Mononuclear cell (primary cell): ENCODE data around the gene RDH8. TPM values are rescaled to one million over a fixed set of nuclear protein-coding genes. Genes with fewer than 3 reads are reported as not detected.

Experiments used
- H3K27me3 ChIP-seq: 2 replicates; pipeline ENCODE4 v1.6.0; 2011; ENCODE audit warnings: low read length, control low read depth; ENCODE audit not compliant: insufficient read depth
- H3K4me1 ChIP-seq: 2 replicates; pipeline ENCODE4 v1.5.1; 2011; ENCODE audit warnings: mild to moderate bottlenecking, low read length, control low read depth; ENCODE audit not compliant: insufficient read depth
- H3K4me3 ChIP-seq: 2 replicates; pipeline ENCODE4 v1.5.1; 2011; ENCODE audit warnings: mild to moderate bottlenecking, low read length, moderate library complexity
- H3K9me3 ChIP-seq: 2 replicates; pipeline ENCODE4 v1.5.1; 2011; ENCODE audit warnings: low read depth, mild to moderate bottlenecking, control low read depth, low read length
- total RNA-seq: library from RNA; depleted of rRNA; stranded (reverse); fragments of >200 nt; gene quantifications from one replicate; pipeline ENCODE4 v1.2.3, GENCODE V29; 2012

Gene RDH8
- total RNA-seq, 1 donor: 0.10 TPM

DNA sequence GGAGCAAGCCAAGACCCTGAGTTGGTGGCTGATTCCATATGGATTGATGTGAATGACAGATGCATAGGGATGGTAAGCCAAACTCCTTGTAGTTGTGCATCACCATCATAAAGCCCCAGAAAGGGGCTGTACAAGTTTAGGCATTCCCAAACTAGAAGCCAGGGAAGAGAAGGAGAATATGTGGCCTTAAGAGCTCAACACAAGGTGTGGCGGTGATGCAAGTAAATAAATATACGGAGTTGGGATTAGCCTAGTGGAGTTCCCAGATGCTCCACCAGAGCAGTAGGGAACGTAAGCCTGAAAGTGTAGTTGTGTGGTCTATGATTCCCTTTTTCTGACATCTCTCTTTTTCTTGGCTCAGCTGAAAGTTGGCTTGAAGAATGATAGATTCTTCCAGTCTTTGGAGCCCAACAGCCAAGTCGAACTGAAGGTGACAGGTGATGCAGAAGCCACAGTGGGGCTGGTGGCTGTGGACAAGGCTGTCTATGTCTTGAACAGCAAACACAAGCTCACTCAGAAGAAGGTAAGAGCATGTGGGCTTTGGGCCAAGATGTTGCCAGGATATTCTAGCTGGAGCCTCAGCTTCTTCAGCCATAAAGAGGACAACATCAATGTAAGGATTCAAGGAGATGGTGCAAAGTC is 30.1 kb downstream of the RDH8 start:
- Histone ChIP-seq H3K4me1 (no peaks in the 10 kb centered on the region), H3K9me3 (peaks cover 22% of the 10 kb centered on the region), H3K4me3 (no peak overlapping the region), H3K27me3 (peaks cover 3% of the 10 kb centered on the region)

DNA sequence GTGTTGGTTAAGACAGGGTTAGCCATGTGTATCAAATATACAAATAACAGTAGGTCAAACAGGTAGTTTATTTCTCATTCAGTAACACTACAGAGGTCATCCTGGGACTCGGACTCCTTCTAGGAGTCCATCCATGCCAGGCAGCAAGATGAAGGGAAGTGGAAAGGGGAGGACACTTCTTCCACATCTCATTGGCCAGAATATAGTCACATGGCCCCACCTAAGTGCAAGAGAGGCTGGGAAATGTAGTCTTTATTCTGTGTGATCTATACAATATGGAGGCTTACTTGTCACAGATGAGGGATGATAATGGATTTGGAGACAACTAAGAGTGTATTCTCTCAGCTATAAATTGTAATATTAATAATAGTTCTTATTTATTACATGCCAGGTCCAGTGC is 31.1 kb downstream of the RDH8 start:
- H3K9me3 ChIP-seq: peaks cover 22% of the 10 kb centered on the region
- H3K4me3 ChIP-seq: no peak overlapping the region
- H3K27me3 ChIP-seq: peaks cover 3% of the 10 kb centered on the region
- H3K4me1 ChIP-seq: no peaks in the 10 kb centered on the region

DNA sequence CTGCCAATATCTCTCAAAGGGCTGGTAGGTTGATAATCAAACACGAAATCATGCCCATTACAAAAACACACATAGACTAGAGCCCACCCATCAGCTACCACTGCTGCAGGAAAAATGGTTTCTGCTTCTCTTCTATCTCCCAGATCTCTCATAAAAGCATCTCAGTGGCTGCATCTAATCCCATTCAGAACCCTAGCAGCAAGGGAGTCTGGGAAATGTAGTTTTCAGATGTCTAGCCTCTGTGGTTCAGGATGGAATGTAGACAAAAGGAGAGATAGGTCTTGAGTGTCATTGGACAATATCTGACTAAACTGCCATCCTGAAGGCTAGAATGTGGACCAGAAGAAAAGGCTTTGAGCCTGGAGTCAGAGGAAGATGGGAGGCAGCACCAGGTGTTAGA is 32.1 kb downstream of the RDH8 start:
- Histone ChIP-seq H3K27me3 (peaks cover 3% of the 10 kb centered on the region), H3K4me3 (no peak overlapping the region), H3K9me3 (peaks cover 22% of the 10 kb centered on the region), H3K4me1 (no peaks in the 10 kb centered on the region)

DNA sequence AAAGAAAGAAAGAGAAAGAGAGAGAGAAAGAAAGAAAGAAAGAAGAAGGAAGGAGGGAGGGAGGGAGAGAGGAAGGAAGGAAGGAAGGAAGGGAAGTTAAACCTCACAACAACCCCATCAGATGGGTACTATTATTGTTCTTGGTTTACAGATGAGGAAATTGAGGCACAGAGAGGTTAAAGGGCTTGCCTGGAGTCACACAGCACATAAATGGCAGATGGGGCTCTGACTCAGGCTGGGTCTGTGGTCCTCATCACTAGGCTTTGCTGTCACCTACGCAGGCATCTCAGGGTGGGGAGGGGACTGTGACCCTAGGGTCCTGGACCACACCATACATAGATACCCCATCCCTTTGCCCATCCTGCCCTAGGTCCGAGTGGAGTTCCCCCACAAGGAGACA is 36.3 kb downstream of the RDH8 start:
- Histone ChIP-seq H3K27me3 (peaks cover 3% of the 10 kb centered on the region), H3K9me3 (no peaks in the 10 kb centered on the region), H3K4me1 (no peaks in the 10 kb centered on the region), H3K4me3 (no peak overlapping the region)

DNA sequence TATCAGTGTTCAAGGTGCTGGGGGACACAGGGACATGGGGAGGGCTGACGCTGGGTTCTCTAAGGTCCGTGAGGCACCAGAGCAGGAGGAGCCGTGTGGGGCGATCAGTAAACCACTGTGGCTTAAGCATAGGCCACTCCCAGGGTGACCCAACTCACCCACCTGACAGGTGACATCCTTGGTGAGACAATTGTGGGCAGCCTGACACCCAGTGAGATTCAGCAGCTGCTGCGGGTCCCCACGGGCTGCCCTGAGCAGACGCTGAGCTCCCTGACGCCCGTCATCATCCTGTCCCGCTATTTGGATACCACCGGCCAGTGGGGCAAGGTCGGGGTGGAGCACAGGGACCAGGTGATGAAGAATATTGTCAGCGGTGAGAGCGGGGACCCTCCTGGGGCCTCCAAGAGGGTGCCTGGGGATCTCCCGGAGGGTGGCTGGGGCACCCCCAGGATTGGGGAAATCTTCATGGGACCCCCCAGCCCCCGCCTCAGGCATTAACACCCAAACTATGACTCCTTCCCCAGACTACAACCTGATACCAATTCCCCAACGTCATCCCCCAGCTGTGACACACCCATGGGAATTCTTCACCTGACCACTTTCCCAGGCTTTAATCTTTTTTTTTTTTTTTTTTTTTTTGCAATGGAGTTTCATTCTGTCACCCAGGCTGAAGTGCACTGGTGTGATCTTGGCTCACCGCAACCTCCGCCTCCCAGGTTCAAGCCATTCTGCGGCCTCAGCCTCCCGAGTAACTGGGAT is 39.5 kb downstream of the RDH8 start:
- H3K4me3 ChIP-seq: no peak overlapping the region
- no peaks in the 10 kb centered on the region for H3K4me1 ChIP-seq
- H3K27me3 ChIP-seq: no peaks in the 10 kb centered on the region
- no peaks in the 10 kb centered on the region for H3K9me3 ChIP-seq

DNA sequence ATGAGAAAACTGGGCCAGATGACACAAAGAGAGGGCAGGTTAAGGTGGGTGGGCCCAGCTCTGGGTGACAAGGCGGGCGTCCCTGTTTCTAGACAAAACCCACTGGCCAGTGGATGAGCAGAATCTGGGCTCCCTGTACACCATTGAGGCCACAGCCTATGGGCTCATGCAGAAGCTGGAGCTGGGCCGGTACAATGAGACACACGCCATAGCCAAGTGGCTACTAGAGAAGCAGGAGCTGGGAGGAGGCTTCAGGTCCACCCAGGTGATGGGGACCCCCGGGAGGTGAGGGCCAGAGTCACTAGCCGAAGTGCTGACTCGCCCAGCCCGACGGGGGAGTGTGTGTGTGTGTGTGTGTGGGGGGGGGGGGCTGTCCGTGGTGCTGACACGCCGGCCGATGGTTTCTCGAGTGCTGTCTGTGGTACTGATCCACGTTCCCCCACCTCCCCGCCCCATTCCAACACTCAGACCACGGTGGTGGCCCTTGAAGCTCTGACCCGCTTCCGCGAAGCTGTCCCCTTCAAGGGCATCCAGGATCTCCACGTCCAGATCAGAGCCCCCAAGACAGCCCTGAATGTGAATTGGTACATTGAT is 48.5 kb downstream of the RDH8 start:
- Histone ChIP-seq H3K4me1 (no peaks in the 10 kb centered on the region), H3K27me3 (no peaks in the 10 kb centered on the region)

DNA sequence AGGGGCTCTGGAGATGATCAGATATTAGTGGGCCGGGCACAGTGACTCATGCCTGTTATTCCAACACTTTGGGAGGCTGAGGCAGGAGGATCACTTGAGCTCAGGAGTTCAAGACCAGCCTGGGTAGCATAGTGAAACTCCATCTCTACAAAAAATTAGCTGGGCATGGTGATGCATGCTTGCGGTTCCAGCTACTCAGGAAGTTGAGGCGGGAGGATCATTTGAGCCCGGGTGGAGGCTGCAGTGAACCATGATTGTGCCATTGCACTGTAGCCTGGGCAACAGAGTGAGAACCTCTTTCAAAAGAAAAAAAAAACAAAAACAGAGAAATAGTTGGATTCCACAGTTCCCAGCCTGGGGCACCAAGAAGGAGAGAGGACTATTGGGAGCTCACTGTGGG is 54.9 kb downstream of the RDH8 start:
- no peaks in the 10 kb centered on the region for H3K4me1 ChIP-seq
- no peaks in the 10 kb centered on the region for H3K27me3 ChIP-seq
- H3K9me3 ChIP-seq: no peaks in the 10 kb centered on the region
- H3K4me3 ChIP-seq: no peak overlapping the region

More for the DNA sequence above, 48.5 kb downstream of the RDH8 start:
- Histone ChIP-seq H3K9me3 (no peaks in the 10 kb centered on the region), H3K4me3 (no peak overlapping the region)

DNA sequence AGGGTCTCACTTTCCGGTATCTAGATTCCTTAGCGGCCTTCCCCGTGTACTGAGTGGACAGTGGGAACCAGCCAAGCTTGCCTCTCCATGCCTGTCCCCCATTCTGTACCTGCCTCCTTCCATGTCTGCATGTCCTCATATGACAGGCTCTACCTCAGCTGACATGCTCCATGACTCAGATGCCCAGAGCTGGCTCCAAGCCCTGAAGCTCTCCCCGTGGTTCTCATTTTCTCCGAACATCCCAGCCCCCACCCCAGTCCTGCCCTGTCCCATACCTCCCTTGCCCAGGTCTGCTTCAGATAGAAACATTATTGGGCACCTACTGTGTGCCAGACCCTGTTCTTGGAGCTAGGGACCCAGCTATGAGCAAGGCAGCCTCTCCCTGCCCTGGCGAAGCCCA is 55.8 kb downstream of the RDH8 start:
- Histone ChIP-seq H3K27me3 (no peaks in the 10 kb centered on the region), H3K4me1 (no peaks in the 10 kb centered on the region), H3K4me3 (no peak overlapping the region), H3K9me3 (no peaks in the 10 kb centered on the region)

DNA sequence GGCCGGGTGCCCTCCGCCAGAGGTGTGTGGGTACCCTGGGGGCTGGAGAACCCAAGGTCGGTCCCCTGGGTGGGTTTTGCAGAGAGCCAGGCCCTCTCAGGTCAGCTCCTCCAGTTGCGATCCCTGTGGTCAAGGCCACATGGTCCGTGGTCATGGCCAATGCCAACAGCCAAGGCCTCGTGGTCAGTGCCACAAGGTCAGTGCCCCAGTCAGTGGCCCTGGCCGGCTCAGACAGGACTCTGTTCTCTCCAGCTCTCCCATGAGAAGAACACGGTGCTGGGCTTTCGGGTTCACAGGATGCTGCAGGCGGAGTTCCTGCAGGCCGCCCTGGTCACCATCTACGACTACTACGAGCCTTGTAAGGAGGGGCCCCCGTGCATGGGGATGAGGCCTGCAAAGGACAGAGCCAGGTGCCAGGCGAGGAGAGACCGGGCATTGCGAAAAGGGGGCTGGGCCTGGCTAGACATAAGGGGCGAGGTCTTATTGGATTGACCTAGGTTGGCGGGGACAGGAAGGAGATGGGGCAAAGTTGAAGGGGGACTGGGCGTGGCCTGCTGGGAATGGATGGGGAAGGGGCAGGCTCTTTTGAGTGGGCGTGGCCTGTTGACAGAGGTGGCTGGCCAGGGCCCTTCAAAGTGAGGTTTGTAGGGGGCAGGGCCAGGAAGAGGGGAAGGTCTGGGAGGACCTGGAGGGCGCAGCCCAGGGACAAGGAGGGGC is 57.6 kb downstream of the RDH8 start:
- H3K9me3 ChIP-seq: no peaks in the 10 kb centered on the region
- H3K4me1 ChIP-seq: no peaks in the 10 kb centered on the region
- H3K4me3 ChIP-seq: no peak overlapping the region

More for the DNA sequence above, 57.6 kb downstream of the RDH8 start:
- no peaks in the 10 kb centered on the region for H3K27me3 ChIP-seq

Other genes with a start within 250 kb of the RDH8 start
- 4.8 TPM for gene ZNF846, start 244.7 kb upstream of the RDH8 start, total RNA-seq
- 17.1 TPM for gene FBXL12, start 194.4 kb upstream of the RDH8 start, total RNA-seq
- 75.8 TPM for gene UBL5, start 185.6 kb upstream of the RDH8 start, total RNA-seq
- 44.7 TPM for gene PIN1, start 178.2 kb upstream of the RDH8 start, total RNA-seq
- gene OLFM2, start 77.0 kb upstream of the RDH8 start, total RNA-seq: 1.3 TPM
- 1.0 TPM for gene COL5A3, start 3.0 kb upstream of the RDH8 start, total RNA-seq
- 28.0 TPM for gene SHFL, start 72.8 kb downstream of the RDH8 start, total RNA-seq
- 0.63 TPM for gene ANGPTL6, start 89.2 kb downstream of the RDH8 start, total RNA-seq
- gene PPAN, start 92.9 kb downstream of the RDH8 start, total RNA-seq: 31.6 TPM
- 8.3 TPM for gene P2RY11, start 98.2 kb downstream of the RDH8 start, total RNA-seq
- 286 TPM for gene EIF3G, start 106.4 kb downstream of the RDH8 start, total RNA-seq
- 53.0 TPM for gene DNMT1, start 181.5 kb downstream of the RDH8 start, total RNA-seq
- gene S1PR2, start 217.8 kb downstream of the RDH8 start, total RNA-seq: 5.6 TPM
- 14.9 TPM for gene MRPL4, start 238.7 kb downstream of the RDH8 start, total RNA-seq